ENCODE data around the gene SORT1. TPM values are rescaled to one million over a fixed set of nuclear protein-coding genes. Genes with fewer than 3 reads are reported as not detected.
A peak's percentile ranks its signal among the peaks of the same experiment; 100 is the strongest.

The SORT1 gene
- total and polyA plus RNA-seq, 2 of the 13 experiments (the other 11 are each of a cell fraction or from before 2014, with no cell fraction given) = 32.4 to 93.0 TPM

- TF ChIP-seq CHD2 (IDR thresholded peaks at IDR 0.05; ENCODE audit: low read depth, low read length) (no peak), USF2 (IDR thresholded peaks at IDR 0.05; ENCODE audit: low read depth, low read length) (no peak), USF2 (CRISPR knock-in tag; IDR thresholded peaks at IDR 0.05; ENCODE audit: borderline replicate concordance) (no peak), ZNF138 (CRISPR knock-in tag; IDR thresholded peaks at IDR 0.05; ENCODE audit: low read depth) (no peak), ELF3 (CRISPR knock-in tag; IDR thresholded peaks at IDR 0.05) (peak; percentile 59), RFXANK (CRISPR knock-in tag; IDR thresholded peaks at IDR 0.05) (no peak), SIX1 (CRISPR knock-in tag; IDR thresholded peaks at IDR 0.05; ENCODE audit: borderline replicate concordance) (no peak), FOXJ3 (CRISPR knock-in tag; IDR thresholded peaks at IDR 0.05; ENCODE audit: borderline replicate concordance) (no peak; the same call in 1 of the 2 replicates), TBX3 (IDR thresholded peaks at IDR 0.05; ENCODE audit: borderline replicate concordance) (peak; percentile 100), ZNF558 (CRISPR knock-in tag; IDR thresholded peaks at IDR 0.05; ENCODE audit: borderline replicate concordance) (no peak), NFIC (IDR thresholded peaks at IDR 0.05; ENCODE audit: low read length) (peak; percentile 84), SMC3 (IDR thresholded peaks at IDR 0.05; ENCODE audit: low read length) (no peak), SP5 (CRISPR knock-in tag; IDR thresholded peaks at IDR 0.05; ENCODE audit: borderline replicate concordance, low read depth) (no peak), ZKSCAN8 (CRISPR knock-in tag; IDR thresholded peaks at IDR 0.05; ENCODE audit: borderline replicate concordance) (no peak), NR2F1 (CRISPR knock-in tag; IDR thresholded peaks at IDR 0.05) (peak; percentile 70 to 93; a peak in 3 of 4 replicates), NR2F6 (IDR thresholded peaks at IDR 0.05) (peak; percentile 90), NR2F6 (CRISPR knock-in tag; IDR thresholded peaks at IDR 0.05) (peak; percentile 85), FOXA1 (IDR thresholded peaks at IDR 0.05) (peak; percentile 72), FOXA1 (CRISPR knock-in tag; IDR thresholded peaks at IDR 0.05) (peak; percentile 85), KDM5A (IDR thresholded peaks at IDR 0.05; ENCODE audit: borderline replicate concordance, low read length) (no peak), ZNF746 (CRISPR knock-in tag; IDR thresholded peaks at IDR 0.05) (no peak), ZNF205 (CRISPR knock-in tag; IDR thresholded peaks at IDR 0.05) (no peak), ZFP41 (CRISPR knock-in tag; IDR thresholded peaks at IDR 0.05; ENCODE audit: borderline replicate concordance) (no peak), ZNF570 (CRISPR knock-in tag; IDR thresholded peaks at IDR 0.05; ENCODE audit: borderline replicate concordance) (no peak), SOX13 (IDR thresholded peaks at IDR 0.05) (no peak), SOX13 (CRISPR knock-in tag; conservative IDR thresholded peaks at IDR 0.05 in 1 of 2, IDR thresholded peaks at IDR 0.05 in 1 of 2) (peak in 1 of 2 experiments; percentile 76; a peak in 2 of 4 replicates), THAP11 (CRISPR knock-in tag; IDR thresholded peaks at IDR 0.05) (peak; percentile 55), CREB1 (IDR thresholded peaks at IDR 0.05) (no peak), CREB1 (CRISPR knock-in tag; IDR thresholded peaks at IDR 0.05) (0 out of 2 replicates have a peak, but pooled peaks have one; percentile 28)
- TF ChIP-seq, protein P1, sequence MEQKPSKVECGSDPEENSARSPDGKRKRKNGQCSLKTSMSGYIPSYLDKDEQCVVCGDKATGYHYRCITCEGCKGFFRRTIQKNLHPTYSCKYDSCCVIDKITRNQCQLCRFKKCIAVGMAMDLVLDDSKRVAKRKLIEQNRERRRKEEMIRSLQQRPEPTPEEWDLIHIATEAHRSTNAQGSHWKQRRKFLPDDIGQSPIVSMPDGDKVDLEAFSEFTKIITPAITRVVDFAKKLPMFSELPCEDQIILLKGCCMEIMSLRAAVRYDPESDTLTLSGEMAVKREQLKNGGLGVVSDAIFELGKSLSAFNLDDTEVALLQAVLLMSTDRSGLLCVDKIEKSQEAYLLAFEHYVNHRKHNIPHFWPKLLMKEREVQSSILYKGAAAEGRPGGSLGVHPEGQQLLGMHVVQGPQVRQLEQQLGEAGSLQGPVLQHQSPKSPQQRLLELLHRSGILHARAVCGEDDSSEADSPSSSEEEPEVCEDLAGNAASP (CRISPR knock-in tag; IDR thresholded peaks at IDR 0.05; ENCODE audit: borderline replicate concordance) = no peak
- TF ChIP-seq, protein P2, sequence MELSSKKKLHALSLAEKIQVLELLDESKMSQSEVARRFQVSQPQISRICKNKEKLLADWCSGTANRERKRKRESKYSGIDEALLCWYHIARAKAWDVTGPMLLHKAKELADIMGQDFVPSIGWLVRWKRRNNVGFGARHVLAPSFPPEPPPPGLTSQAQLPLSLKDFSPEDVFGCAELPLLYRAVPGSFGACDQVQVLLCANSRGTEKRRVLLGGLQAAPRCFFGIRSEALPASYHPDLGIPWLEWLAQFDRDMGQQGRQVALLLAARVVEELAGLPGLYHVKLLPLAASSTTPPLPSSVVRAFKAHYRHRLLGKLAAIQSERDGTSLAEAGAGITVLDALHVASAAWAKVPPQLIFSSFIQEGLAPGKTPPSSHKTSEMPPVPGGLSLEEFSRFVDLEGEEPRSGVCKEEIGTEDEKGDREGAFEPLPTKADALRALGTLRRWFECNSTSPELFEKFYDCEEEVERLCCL (CRISPR knock-in tag; IDR thresholded peaks at IDR 0.05; ENCODE audit: borderline replicate concordance) = no peak
Observed at GRCh38 chr1:109441069-109441468, 43.4 kb upstream of the SORT1 start (continued).
